ENCODE results near the gene MYO3B.

DNA sequence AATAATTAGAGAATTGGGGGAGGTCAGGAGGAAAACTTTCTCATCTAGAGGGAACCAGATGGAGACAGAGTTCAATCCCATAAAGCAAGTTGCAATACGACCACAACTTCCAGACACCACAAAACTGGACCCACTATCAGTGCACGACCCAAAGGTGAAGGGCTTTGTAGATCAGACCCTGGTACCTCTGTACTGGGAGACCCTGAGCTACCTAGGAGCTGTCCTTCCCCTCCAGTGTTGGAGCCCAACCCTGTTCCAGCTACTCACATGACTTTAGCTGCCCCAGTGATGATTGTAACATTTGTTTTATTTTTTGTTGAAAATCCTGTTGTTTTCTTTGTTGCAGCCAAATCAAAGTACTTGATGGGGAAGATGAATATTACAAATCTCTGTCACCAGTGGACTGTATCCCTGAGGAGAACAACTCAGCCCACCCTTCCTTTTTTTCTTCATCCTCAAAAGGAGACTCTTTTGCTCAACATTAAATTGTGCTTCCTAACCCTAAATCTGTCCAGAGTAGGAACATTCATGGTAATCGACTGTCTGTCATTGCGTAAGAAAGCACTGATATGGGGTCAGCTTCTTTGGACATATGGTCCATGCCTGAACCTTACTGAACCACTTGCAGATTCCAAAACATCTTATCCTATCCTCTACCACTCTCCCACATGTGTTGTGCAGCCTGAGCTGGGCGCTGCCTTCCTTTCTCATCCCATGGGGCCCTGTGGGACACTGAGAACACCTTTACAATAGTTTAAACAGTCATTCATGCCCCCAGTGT is 474.9 kb downstream of the MYO3B start:
- no peak for TF ChIP-seq POLR2AphosphoS5 (IDR thresholded peaks at IDR 0.05; ENCODE audit: low read depth, low read length)
- TF ChIP-seq, protein P1, sequence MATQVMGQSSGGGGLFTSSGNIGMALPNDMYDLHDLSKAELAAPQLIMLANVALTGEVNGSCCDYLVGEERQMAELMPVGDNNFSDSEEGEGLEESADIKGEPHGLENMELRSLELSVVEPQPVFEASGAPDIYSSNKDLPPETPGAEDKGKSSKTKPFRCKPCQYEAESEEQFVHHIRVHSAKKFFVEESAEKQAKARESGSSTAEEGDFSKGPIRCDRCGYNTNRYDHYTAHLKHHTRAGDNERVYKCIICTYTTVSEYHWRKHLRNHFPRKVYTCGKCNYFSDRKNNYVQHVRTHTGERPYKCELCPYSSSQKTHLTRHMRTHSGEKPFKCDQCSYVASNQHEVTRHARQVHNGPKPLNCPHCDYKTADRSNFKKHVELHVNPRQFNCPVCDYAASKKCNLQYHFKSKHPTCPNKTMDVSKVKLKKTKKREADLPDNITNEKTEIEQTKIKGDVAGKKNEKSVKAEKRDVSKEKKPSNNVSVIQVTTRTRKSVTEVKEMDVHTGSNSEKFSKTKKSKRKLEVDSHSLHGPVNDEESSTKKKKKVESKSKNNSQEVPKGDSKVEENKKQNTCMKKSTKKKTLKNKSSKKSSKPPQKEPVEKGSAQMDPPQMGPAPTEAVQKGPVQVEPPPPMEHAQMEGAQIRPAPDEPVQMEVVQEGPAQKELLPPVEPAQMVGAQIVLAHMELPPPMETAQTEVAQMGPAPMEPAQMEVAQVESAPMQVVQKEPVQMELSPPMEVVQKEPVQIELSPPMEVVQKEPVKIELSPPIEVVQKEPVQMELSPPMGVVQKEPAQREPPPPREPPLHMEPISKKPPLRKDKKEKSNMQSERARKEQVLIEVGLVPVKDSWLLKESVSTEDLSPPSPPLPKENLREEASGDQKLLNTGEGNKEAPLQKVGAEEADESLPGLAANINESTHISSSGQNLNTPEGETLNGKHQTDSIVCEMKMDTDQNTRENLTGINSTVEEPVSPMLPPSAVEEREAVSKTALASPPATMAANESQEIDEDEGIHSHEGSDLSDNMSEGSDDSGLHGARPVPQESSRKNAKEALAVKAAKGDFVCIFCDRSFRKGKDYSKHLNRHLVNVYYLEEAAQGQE (IDR thresholded peaks at IDR 0.05; ENCODE audit: insufficient read depth in 1 of 2, low read depth in 2 of 2, low read length in 2 of 2): no peak
- TF ChIP-seq TAF1 (IDR thresholded peaks at IDR 0.05; ENCODE audit: borderline replicate concordance, insufficient read depth, low read length): no peak
- no peak for TF ChIP-seq SIN3A (IDR thresholded peaks at IDR 0.05; ENCODE audit: borderline replicate concordance, insufficient read depth, low read length)
